MM.1S (cell line): ENCODE measurements around the gene HTR1A.

ENCODE experiments used
- EZH2 ChIP-seq: fragments of 300-600 bp; sonication (generic); optimal IDR thresholded peaks from 2 replicates; pipeline ENCODE3; 2017; ENCODE audit warnings: low read depth, mild to moderate bottlenecking, antibody characterized with exemption, low read length, mixed read lengths
- EZH2phosphoT487 ChIP-seq: fragments of 300-600 bp; sonication (generic); IDR thresholded peaks from 2 replicates; pipeline ENCODE4 v1.6.1; 2018; ENCODE audit warnings: antibody characterized with exemption, low read length
- TF ChIP-seq, protein P1 (sequence below): fragments of 300-600 bp; sonication (generic); IDR thresholded peaks from 2 replicates; pipeline ENCODE4 v1.5.1; 2016; ENCODE audit warnings: antibody characterized with exemption, low read length, mixed read lengths

DNA sequence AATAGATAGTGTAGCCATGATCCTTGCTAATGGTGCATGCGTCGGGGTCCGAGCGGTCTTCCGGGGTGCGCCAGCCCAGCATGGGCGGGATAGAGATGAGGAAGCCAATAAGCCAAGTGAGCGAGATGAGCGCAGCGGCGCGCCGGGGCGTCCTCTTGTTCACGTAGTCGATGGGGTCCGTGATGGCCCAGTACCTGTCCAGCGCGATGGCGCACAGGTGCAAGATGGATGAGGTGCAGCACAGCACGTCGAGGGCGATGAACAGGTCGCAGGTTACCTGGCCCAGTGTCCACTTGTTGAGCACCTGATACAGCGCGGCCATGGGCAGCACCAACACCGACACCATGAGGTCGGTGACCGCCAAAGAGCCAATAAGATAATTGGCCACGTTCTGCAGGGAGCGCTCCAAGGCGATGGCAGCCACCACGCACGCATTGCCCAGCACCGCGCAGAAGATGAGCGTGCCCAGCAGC lies 1.1 kb downstream of the HTR1A start:
- TF ChIP-seq, protein P1, sequence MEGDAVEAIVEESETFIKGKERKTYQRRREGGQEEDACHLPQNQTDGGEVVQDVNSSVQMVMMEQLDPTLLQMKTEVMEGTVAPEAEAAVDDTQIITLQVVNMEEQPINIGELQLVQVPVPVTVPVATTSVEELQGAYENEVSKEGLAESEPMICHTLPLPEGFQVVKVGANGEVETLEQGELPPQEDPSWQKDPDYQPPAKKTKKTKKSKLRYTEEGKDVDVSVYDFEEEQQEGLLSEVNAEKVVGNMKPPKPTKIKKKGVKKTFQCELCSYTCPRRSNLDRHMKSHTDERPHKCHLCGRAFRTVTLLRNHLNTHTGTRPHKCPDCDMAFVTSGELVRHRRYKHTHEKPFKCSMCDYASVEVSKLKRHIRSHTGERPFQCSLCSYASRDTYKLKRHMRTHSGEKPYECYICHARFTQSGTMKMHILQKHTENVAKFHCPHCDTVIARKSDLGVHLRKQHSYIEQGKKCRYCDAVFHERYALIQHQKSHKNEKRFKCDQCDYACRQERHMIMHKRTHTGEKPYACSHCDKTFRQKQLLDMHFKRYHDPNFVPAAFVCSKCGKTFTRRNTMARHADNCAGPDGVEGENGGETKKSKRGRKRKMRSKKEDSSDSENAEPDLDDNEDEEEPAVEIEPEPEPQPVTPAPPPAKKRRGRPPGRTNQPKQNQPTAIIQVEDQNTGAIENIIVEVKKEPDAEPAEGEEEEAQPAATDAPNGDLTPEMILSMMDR = no peak
- no peak for TF ChIP-seq EZH2phosphoT487
- no peak for TF ChIP-seq EZH2
